GM12892 (cell line): ENCODE data around the gene DENND1A.

ENCODE experiments used
- DNase-seq: peaks from one replicate; pipeline ENCODE4 v3.0.0; 2011; ENCODE audit not compliant: insufficient read length
- FAIRE-seq: peaks from 2 replicates; lab custom pipeline; 2011; peaks lifted over from hg19 to GRCh38; lab: Jason Lieb, UNC
- POLR2A ChIP-seq: IDR thresholded peaks from 2 replicates; pipeline ENCODE4 v1.6.1; 2011; ENCODE audit warnings: low read depth, low read length, control low read depth
- POLR2AphosphoS5 ChIP-seq: IDR thresholded peaks from 2 replicates; pipeline ENCODE4 v1.6.1; 2011; ENCODE audit warnings: low read depth, low read length, control low read depth
- TAF1 ChIP-seq: IDR thresholded peaks from 2 replicates; pipeline ENCODE4 v1.6.1; 2011; ENCODE audit warnings: low read depth, mild to moderate bottlenecking, control low read depth, low read length, borderline replicate concordance

DENND1A gene

DNA sequence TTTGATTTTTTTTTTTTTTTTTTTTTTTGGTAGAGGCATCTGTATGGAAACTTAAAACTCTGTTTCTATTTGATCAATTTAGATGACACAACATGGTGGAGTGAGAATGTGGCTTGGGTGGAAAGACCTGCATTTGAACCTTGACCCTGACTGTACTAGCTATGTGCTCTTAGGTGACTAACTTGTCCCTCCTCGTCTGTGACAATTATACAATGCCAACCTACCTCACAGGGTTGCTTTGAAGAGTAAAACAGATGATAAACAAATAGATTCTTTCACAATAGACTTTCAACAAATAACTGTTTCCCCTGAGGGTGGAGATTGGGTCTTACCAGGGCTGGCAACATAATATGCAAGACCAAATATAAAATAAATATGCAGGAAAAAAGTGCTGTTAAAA is 464.6 kb downstream of the DENND1A start:
- DNase-seq, result no peak
- no peak for FAIRE-seq

GRCh38 chr9:123460091-123460490 is 469.8 kb downstream of the DENND1A start:
- FAIRE-seq (no peak), DNase-seq (no peak)
- no peak for TF ChIP-seq POLR2AphosphoS5
- no peak for TF ChIP-seq POLR2A
- TF ChIP-seq TAF1, result no peak

More for the DNA sequence above, 464.6 kb downstream of the DENND1A start:
- TF ChIP-seq POLR2AphosphoS5 (no peak), TAF1 (no peak), POLR2A (no peak)

DNA sequence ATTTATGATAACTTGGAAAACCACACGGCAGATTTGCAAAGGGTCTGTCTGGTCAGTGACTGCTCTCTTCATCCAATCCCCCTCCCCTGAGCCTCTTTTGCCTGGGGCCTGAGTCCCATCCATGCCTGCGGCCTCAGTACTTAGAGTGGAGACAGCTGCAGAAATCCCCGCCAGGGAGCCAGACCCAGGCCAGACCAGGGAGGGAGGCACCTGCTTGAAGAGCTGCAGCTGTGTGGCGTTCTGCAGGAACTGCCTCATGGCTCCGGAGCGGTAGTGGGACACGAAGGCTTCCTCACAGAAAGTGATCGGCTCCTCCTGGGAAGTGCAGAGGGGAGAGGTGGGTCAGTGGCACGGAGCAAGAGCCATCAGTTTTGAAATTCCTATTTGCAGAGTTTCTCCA is 472.3 kb downstream of the DENND1A start:
- TF ChIP-seq POLR2AphosphoS5, result no peak
- TF ChIP-seq TAF1, result no peak
- TF ChIP-seq POLR2A, result no peak
- DNase-seq, result no peak
- no peak for FAIRE-seq

DNA sequence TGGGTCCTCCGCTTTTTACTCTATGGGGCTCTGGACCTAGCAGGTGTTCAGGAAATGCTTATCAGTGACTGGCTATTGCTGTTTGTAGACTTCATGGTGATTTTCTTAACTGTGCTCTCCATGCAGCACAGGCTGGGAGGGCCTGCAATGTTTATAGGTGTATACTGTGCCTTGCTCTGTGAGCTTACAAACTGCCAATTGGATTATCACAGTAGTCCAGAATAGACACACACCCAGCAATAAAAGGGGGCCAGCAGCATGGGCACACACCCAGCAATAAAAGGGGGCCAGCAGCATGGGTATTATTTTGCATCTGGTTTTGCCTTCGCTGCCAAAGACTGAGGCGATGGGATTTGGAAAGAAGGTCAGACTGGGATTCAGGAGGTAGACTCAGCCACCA is 473.9 kb downstream of the DENND1A start:
- FAIRE-seq, result no peak
- TF ChIP-seq POLR2A (no peak), POLR2AphosphoS5 (no peak), TAF1 (no peak)

GRCh38 chr9:123455187-123455586 is 474.7 kb downstream of the DENND1A start:
- DNase-seq (no peak), FAIRE-seq (no peak)
- TF ChIP-seq POLR2AphosphoS5 (no peak), POLR2A (no peak), TAF1 (no peak)

More for the DNA sequence above, 473.9 kb downstream of the DENND1A start:
- DNase-seq, result no peak

GRCh38 chr9:123454361-123454760 is 475.6 kb downstream of the DENND1A start:
- DNase-seq (no peak), FAIRE-seq (no peak)
- TF ChIP-seq POLR2AphosphoS5 (no peak), TAF1 (no peak), POLR2A (no peak)

DNA sequence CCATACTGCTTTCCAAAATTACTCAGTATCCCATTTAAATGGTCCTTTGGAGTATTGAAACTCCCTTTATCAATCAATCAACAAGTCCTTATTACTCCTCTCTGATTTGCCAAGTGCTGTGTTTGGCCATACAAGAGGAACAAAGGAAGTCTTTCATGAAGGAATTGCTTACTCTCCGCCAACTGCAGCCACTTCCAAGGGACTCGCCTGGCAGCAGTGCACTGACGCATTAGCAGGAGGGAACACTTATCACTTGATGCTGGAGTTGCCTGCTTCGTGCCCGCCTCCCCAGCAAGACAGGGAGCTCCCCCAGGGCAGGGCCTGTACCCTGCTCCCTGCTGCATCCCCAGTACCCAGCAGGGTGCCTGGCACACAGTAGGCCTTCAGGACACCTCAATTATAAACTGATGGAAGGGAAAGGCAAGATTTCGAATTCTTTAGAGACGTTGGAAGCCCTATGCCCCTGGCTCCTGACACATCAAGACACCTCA is 476.1 kb downstream of the DENND1A start:
- TF ChIP-seq POLR2AphosphoS5 (no peak), POLR2A (no peak), TAF1 (no peak)
- FAIRE-seq (no peak), DNase-seq (no peak)

DNA sequence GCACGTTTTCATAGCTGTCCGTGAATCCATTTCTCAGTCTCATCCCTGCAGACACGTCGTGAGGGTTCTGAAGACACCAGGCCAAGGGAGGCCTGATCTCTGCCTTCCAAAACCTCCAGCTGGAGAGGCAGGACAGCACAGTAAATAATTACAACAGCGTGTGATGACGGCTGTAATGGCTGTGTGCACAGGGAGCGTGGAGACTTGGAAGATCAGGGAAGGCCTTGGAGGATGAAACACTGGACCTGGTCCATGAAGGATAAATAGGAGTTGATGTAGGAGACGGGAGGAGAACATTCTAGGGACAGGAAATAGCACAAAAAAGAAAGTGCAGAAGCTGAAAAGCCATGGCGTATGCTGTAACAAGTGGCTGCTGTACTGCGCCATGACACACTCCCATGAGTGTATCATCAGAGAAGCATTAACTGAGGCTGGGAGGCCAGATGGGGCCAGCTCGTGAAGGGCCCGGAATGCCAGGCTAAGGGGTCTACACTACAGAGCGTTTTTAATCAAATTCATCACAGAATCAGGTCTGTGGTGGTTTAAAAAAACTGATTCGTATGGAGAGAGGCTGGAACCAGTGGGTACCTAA is 476.8 kb downstream of the DENND1A start:
- DNase-seq (no peak), FAIRE-seq (no peak)
- TF ChIP-seq TAF1, result no peak
- TF ChIP-seq POLR2AphosphoS5, result no peak
- TF ChIP-seq POLR2A, result no peak

DNA sequence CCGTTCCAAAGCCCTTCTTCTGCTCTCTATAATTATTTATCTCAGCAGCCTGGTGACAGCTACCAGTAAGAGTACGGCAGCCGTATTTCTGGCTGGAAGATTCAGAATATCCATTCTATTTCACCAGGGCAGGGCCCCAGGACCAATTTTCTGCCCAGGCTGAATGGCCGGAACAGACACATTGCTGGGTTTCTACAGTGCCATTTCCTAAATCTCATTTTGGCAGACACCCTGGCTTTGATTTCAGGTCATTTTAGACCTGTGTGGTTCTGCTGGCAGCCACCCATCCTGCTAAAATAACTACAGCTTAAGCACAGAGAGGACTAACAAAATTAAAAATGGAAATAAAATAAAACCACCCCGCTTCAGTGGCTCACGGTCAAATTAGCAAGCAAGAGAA is 478.9 kb downstream of the DENND1A start:
- no peak for FAIRE-seq
- no peak for DNase-seq
- TF ChIP-seq POLR2AphosphoS5, result no peak
- TF ChIP-seq POLR2A, result no peak
- no peak for TF ChIP-seq TAF1

- DNase-seq (no peak), FAIRE-seq (no peak)
- TF ChIP-seq TAF1 (no peak), POLR2A (no peak), POLR2AphosphoS5 (no peak)
Measured at GRCh38 chr9:123450098-123450770, 479.7 kb downstream of the DENND1A start.

DNA sequence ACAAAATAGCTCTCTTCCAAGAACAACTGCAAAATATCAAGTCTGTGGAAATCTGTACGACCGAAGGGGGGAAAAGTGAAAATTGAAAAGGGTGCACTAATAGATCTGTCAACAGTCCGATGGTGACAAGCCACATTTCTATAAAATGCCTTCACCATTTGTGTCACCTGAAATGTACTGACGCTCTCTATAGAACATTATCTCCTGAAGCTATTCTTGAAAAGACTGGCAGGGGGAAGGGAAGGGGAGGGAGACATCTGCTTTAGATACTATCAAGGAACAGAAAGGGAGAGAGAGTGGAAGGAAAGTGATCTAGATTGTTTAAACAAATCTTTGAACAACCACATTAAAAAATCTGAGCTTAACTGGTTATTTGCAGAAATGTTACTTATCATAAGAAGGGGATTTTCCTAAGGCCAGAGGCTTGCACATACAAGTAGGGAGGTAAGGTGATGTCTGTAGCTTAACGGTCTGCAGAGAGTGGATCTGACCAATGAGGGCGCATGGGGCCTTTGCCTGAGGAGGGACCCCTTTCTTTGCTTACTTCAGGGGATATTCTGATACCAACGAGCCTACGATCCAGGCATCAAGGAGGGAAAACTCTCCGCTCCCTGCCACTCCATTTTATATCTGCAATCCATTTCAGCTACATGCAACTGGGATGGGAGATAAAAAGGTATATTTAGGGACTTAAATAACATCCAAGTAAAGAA is 481.8 kb downstream of the DENND1A start:
- TF ChIP-seq POLR2A (no peak), TAF1 (no peak), POLR2AphosphoS5 (no peak)
- DNase-seq (no peak), FAIRE-seq (no peak)

- FAIRE-seq (no peak), DNase-seq (no peak)
- TF ChIP-seq POLR2AphosphoS5 (no peak), TAF1 (no peak), POLR2A (no peak)
Measured at GRCh38 chr9:123445981-123446610, 483.8 kb downstream of the DENND1A start.
